IPS DF 6.9 (cell line): ENCODE results near the gene TSC22D1.
"Not testable (repeated sequence)": the region's sequence is repeated elsewhere in the genome, so short reads cannot be mapped to it uniquely, and the experiment has no call there.

Experiments used
- DNase-seq: peaks from one replicate; pipeline ENCODE4 v3.0.0-alpha.2; 2013; ENCODE audit warnings: low read depth, low spot score
- H3K27ac ChIP-seq: one replicate; pipeline ENCODE4 v1.5.1; 2013; ENCODE audit warnings: low read length, control low read depth
- H3K27me3 ChIP-seq: 2 replicates; pipeline ENCODE4 v1.6.1; 2013; ENCODE audit warnings: mild to moderate bottlenecking, low read length; ENCODE audit not compliant: control insufficient read depth, insufficient read depth
- H3K36me3 ChIP-seq: 2 replicates; pipeline ENCODE4 v1.6.1; 2013; ENCODE audit warnings: low read length; ENCODE audit not compliant: control insufficient read depth, insufficient read depth
- H3K4me1 ChIP-seq: 2 replicates; pipeline ENCODE4 v1.6.1; 2013; ENCODE audit warnings: low read length; ENCODE audit not compliant: control insufficient read depth, insufficient read depth
- H3K4me3 ChIP-seq: 2 replicates; pipeline ENCODE4 v1.5.1; 2013; ENCODE audit warnings: mild to moderate bottlenecking, low read length
- H3K9me3 ChIP-seq: 2 replicates; pipeline ENCODE4 v1.6.1; 2013; ENCODE audit warnings: low read length, inconsistent platforms; ENCODE audit not compliant: control insufficient read depth, insufficient read depth
- WGBS: extraction: QIAGEN DNeasy Blood & Tissue Kit; methylation state at CpG from one replicate; pipeline ENCODE4 v1.1.7; 2013; ENCODE audit warnings: mixed read lengths, missing lambda C conversion rate; ENCODE audit not compliant: insufficient read length, insufficient coverage; 5-methylcytosine and 5-hydroxymethylcytosine counted together

Gene TSC22D1

DNA sequence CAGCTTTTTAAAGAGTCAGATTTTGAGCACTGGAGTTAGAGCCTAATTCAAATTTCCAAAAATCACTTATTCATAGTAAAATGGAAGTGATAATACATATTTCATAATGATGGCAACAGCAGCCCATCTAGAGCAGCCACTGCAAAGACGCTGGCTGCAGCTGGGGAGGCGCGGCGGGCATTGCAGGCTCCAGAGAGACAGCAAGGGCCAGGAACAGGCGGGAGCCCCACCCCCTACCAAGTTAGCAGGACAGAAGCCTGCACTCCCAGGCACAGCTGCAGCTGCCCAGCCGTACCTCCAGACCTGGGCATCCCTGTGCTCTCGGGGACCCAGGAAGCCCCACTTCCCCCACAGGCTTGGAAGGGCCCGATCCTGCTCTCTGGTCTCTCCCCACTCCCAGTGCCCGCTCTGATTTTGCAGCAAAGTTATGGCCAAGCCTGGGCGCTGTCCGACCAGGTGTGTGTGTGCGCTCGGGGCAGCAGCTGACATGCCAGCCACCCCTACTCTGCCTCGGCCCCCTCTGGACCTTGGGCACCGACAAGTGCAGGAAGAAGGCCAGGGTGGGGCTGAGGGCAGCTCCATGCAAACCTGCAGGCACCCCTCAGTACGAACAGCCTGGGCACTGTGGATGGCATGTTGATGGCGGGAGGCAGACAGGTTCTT lies 117.7 kb downstream of the TSC22D1 start:
- WGBS: no CpG with 5 or more reads among the region's 17 CpGs
- peaks cover 3% of the 10 kb centered on the region; the same call in 1 of the 2 replicates for H3K36me3 ChIP-seq
- H3K9me3 ChIP-seq: 0 out of 2 replicates have a peak, but pooled peaks cover 2% of the 10 kb centered on the region
- no peak overlapping the region for H3K4me3 ChIP-seq
- H3K27ac ChIP-seq: no peak overlapping the region
- no peaks in the 10 kb centered on the region for H3K27me3 ChIP-seq
- H3K4me1 ChIP-seq: no peaks in the 10 kb centered on the region
- no peak for DNase-seq

DNA sequence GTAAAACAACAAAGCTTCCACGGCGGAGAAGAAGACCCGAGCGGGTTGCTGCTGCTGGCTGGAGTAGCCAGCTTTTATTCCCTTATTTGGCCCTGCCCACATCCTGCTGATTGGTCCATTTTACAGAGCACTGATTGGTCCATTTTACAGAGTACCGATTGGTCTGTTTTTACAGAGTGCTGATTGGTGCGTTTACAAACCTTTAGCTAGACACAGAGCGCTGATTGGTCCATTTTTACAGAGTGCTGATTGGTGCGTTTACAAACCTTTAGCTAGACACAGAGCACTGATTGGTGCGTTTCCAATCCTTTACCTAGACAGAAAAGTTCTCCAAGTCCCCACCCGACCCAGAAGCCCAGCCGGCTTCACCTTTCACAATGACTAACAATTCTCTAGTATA lies 119.9 kb downstream of the TSC22D1 start:
- not testable (repeated sequence) for H3K36me3 ChIP-seq, H3K27ac ChIP-seq, H3K4me3 ChIP-seq, H3K9me3 ChIP-seq, H3K4me1 ChIP-seq, H3K27me3 ChIP-seq, DNase-seq
- WGBS: no CpG with 5 or more reads among the region's 11 CpGs

DNA sequence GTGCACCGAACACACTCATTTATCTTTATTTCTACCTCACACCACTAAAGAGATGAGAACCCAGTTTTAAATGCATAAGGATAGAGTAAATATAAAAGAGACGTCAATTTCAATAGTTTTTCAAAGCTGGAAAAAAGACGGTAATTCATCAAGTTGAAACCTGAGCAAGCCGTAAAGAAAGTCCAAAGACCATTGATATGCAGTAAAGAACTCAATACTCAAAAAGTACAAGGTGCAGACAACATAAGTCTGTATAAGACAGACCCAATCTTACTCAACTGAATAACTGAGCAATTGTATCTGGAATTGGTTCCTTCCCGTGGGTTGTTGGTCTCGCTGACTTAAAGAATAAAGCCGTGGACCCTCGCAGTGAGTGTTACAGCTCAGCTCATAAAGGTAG lies 120.4 kb downstream of the TSC22D1 start:
- Histone ChIP-seq H3K4me1 (no peaks in the 10 kb centered on the region), H3K4me3 (no peak overlapping the region), H3K36me3 (peaks cover 3% of the 10 kb centered on the region; the same call in 1 of the 2 replicates), H3K27ac (no peak overlapping the region), H3K9me3 (0 out of 2 replicates have a peak, but pooled peaks cover 2% of the 10 kb centered on the region), H3K27me3 (no peaks in the 10 kb centered on the region)
- no CpG with 5 or more reads among the region's 8 CpGs for WGBS
- no peak for DNase-seq

DNA sequence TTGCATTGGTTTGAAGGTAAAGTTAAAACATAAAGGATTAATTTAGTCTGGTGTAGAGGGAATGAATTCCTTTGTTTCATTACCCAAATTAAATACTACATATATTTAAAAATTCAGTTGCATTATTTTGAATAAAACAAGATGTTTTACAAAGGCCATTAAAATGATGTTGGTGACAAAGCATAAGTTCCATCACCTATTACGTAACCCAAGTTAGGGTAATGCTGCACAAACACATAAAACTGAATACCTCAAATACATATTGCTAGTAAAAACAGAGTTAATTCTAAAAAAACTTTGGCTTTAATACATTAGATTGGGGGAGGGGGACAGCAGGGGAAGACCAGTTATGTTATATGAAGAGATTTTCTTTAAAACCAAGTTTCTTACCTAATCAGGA lies 122.2 kb downstream of the TSC22D1 start:
- H3K4me3 ChIP-seq: no peak overlapping the region
- WGBS: no CpG with 5 or more reads among the region's 1 CpG
- H3K36me3 ChIP-seq: no peaks in the 10 kb centered on the region
- no peak for DNase-seq
- H3K27ac ChIP-seq: no peak overlapping the region
- H3K4me1 ChIP-seq: no peaks in the 10 kb centered on the region
- no peaks in the 10 kb centered on the region for H3K27me3 ChIP-seq
- H3K9me3 ChIP-seq: no peaks in the 10 kb centered on the region

DNA sequence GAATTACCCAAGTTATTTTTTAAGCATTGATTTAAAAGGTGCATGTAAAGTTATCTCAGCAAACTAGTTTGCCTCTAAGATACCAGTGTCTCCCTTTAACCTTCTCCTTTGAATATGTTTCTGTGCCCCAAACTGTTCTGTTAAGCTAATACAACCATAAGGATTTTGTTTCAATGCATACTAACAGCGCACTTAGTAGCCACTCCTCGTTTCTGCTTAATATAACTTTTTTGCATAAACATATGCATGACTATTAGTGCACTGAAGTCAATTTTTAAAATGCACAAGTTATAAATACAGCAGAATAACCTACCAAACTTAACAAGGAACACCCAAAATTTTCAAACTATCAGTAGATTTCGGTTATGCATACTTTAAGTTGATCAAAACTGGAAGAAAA lies 123.1 kb downstream of the TSC22D1 start:
- H3K36me3 ChIP-seq: no peaks in the 10 kb centered on the region
- H3K27ac ChIP-seq: no peak overlapping the region
- no peaks in the 10 kb centered on the region for H3K9me3 ChIP-seq
- WGBS: no CpG with 5 or more reads among the region's 3 CpGs
- H3K4me3 ChIP-seq: no peak overlapping the region
- H3K27me3 ChIP-seq: no peaks in the 10 kb centered on the region
- no peak for DNase-seq
- no peaks in the 10 kb centered on the region for H3K4me1 ChIP-seq

DNA sequence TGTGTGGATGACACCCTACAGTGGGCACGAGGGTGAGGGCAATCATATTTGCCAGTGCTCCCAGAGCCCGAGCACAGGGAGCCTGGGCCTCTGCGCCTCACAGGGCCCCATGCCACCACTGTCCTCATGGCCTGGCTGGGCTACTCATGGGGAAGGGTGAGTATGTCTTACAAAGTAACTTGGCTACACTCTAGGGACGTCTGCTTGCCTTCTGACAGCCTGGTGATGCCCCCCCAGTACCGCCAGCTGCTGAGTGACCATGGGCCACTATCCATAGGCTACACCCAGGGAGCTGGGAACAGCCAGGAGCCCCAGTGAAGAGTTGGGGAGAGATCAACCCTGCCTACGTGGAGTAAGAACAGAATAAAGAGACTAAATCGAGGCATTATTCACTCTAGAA lies 123.7 kb downstream of the TSC22D1 start:
- no peak for DNase-seq
- H3K4me3 ChIP-seq: no peak overlapping the region
- H3K27ac ChIP-seq: no peak overlapping the region
- no CpG with 5 or more reads among the region's 7 CpGs for WGBS
- no peaks in the 10 kb centered on the region for H3K9me3 ChIP-seq
- H3K36me3 ChIP-seq: no peaks in the 10 kb centered on the region
- H3K27me3 ChIP-seq: no peaks in the 10 kb centered on the region
- H3K4me1 ChIP-seq: no peaks in the 10 kb centered on the region

DNA sequence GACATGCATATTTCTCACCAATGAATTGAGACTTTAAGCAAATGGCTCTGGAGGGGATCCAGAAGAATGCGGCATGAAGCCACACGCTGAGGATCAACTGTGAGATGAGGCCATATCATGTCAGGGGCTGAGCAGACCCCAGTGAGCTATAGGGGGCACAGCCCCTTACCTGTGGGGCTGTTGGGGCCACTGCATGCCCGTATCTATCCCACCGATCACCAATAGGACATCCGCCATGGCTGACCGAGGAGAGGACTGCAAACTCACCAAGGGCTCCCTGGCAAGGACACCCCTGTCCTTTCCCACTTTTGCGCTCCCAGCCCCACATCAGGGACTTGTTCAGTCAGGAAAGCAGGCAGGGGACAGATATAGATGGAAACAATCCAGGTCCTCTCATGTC lies 124.5 kb downstream of the TSC22D1 start:
- no peaks in the 10 kb centered on the region for H3K4me1 ChIP-seq
- no CpG with 5 or more reads among the region's 7 CpGs for WGBS
- no peak overlapping the region for H3K4me3 ChIP-seq
- no peak overlapping the region for H3K27ac ChIP-seq
- H3K36me3 ChIP-seq: no peaks in the 10 kb centered on the region
- H3K27me3 ChIP-seq: no peaks in the 10 kb centered on the region
- no peaks in the 10 kb centered on the region for H3K9me3 ChIP-seq
- DNase-seq: no peak

DNA sequence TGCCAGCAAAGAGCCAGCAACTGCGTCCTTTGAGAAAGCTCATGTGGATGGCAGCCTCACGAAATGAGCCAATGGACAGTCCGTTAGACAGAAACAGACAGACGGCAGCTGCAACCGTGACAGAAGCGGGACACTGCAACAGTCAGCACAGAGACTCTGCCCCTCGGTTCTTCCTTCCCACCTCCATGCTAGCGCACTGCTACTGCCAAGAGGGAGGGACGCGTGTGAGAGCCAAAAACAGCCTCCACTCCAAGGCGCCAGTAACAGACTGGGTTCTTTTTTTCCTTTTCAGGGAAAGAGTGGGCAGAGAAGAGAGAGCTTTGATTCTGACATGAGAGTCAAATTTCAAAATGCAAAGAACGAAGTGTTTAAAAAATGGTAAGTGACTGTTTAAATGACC lies 125.0 kb downstream of the TSC22D1 start:
- no CpG with 5 or more reads among the region's 12 CpGs for WGBS
- H3K36me3 ChIP-seq: no peaks in the 10 kb centered on the region
- H3K27me3 ChIP-seq: no peaks in the 10 kb centered on the region
- no peak overlapping the region for H3K27ac ChIP-seq
- no peak overlapping the region for H3K4me3 ChIP-seq
- no peaks in the 10 kb centered on the region for H3K4me1 ChIP-seq
- DNase-seq: no peak
- no peaks in the 10 kb centered on the region for H3K9me3 ChIP-seq

DNA sequence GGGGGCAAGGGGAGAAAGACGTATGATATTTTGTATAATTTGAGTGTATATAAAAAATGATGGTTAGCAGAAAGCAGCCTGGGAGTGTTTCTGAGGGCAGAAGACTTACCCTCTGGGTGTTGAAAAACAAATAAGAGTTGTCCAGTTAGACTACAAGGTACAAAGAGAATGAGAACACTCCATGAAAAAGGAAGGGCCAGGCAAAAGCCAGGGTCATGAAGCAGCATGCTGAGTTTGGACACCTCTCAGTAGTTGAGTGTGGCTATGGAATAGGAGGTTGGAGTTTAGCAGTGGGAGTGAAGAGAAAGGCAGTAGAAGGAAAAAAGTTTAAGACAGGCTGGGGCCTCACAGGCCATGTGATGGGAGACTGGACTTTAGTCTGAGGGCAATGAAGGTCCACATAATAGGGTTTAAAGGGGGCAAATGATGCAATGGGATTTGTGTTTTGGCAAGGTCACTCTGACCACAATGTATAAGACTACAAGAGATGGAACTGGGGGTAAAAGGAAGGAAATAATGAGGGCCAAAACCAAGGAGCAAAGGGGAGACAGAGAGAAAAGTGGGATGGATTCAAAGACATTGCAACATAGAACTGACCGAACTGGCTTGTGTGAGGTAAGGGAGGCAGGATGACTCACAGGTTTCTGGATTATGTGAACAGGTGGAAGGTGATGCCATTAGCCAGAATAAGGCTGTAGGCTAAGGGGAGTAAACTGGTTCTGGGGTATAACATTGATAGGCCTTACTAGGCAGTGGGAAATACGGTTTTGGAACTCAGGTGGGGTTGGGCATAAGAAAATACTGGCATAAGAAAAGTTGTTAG lies 125.9 kb downstream of the TSC22D1 start:
- Histone ChIP-seq H3K4me3 (no peak overlapping the region), H3K27me3 (no peaks in the 10 kb centered on the region), H3K4me1 (no peaks in the 10 kb centered on the region), H3K36me3 (no peaks in the 10 kb centered on the region), H3K27ac (no peak overlapping the region), H3K9me3 (no peaks in the 10 kb centered on the region)
- DNase-seq: no peak
- WGBS: 100% methylated on average over 1 of the region's 3 CpGs

DNA sequence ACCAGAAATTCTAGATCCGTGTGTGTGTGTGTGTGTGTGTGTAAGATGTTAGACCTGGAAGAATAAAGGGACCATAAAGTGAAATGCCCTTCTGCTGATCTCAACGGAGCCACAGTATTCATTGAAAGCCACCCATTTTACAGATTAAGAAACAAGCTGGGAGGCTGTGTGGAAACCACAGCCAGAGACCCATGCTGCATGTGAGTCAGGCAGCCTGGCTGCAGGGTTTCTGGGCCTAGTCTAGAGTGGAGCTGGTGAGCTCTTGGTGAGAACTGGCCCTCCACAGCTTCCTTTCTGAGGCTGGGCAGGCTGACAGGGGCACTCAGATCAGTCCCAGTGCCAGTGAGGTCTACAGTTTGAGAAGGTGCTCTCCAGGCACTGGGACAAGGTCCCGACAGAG lies 127.3 kb downstream of the TSC22D1 start:
- no peaks in the 10 kb centered on the region for H3K4me1 ChIP-seq
- no peaks in the 10 kb centered on the region for H3K27me3 ChIP-seq
- WGBS: no CpG with 5 or more reads among the region's 3 CpGs
- no peak overlapping the region for H3K27ac ChIP-seq
- H3K9me3 ChIP-seq: no peaks in the 10 kb centered on the region
- no peaks in the 10 kb centered on the region for H3K36me3 ChIP-seq
- no peak overlapping the region for H3K4me3 ChIP-seq
- no peak for DNase-seq
